Measurements from ENCODE around the gene SNX20. TPM values are rescaled to one million over a fixed set of nuclear protein-coding genes. Genes with fewer than 3 reads are reported as not detected.

Gene SNX20
- total RNA-seq, 4 donors from 2014 or later = 0.20 to 4.3 (median 2.6) TPM

DNA sequence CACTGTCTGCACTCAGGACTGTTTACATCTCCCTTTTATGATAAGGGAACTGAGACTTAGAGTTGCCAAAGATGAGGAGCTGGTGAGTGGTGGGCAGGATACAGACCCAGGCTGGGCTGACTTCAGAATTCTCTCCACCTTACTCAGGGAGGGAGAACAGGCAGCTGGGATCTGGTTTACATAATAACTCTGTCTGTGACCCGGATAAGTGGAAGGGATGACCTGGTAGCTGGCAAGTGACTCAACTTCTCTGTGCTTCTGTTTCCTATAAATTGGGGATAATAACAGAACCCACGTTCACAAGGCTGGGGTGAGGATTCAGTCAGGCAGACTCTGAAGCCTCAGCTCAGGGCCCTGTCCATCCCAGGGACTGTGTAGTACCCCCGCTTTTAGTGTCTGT is 2.6 kb downstream of the SNX20 start:
- TF ChIP-seq CTCF (IDR thresholded peaks at IDR 0.05) = no peak
- TF ChIP-seq POLR2A (IDR thresholded peaks at IDR 0.05) = no peak
- TF ChIP-seq EP300 (IDR thresholded peaks at IDR 0.05; ENCODE audit: low read depth) = no peak
- TF ChIP-seq POLR2AphosphoS5 (IDR thresholded peaks at IDR 0.05) = no peak
- intact Hi-C loops (cut with DNase I; ENCODE audit: low total_unique reads) = no loop called here
- Histone ChIP-seq H3K27me3 (no peaks in the 10 kb centered on the region), H3K4me1 (no peaks in the 10 kb centered on the region), H3K36me3 (peaks cover 0 to 4% (median 0%) of the 10 kb centered on the region in 4 donors), H3K9me3 (peaks cover 0 to 2% of the 10 kb centered on the region in 2 donors), H3K4me3 (no peak overlapping the region), H3K27ac (no peak overlapping the region)
- 53 to 58% methylated on average over 3 of the region's 3 CpGs for WGBS, 2 donors (ENCODE audit: low coverage in 1 of 2)
- no peak for DNase-seq
- in situ Hi-C loops (cut with MboI; ENCODE audit: low pct_ligation_motif_present in 1 of 4, low pct_unique_long_range_greater_than_20kb in 1 of 4, low sequenced_read_pairs in 3 of 4) = no loop called here

DNA sequence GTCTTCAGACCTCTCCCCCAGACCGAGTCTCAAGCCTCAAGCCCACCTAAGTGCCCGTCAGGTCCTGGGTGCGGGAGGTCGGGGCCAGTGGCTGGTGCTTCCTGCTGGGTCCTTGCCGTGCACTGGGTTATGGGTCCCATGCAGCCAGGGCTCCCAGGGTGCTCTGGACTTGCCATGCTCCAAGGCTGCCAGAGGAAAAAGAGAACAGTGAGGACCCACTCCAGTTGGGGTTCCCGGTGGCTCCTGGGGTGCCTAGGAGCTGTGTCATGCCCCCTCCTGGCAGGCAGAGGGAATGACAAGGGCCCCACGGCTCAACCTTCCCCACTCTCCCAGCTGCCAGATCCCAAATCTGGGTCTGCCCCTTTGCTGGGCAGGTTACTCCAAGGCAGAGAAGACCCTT is 3.8 kb downstream of the SNX20 start:
- Histone ChIP-seq H3K27me3 (no peaks in the 10 kb centered on the region), H3K27ac (no peak overlapping the region), H3K9me3 (peaks cover 6 to 14% of the 10 kb centered on the region in 2 donors), H3K4me3 (no peak overlapping the region), H3K4me1 (no peaks in the 10 kb centered on the region), H3K36me3 (peaks cover 0 to 8% (median 0%) of the 10 kb centered on the region in 4 donors)
- DNase-seq = no peak
- in situ Hi-C loops (cut with MboI; ENCODE audit: low pct_ligation_motif_present in 1 of 4, low pct_unique_long_range_greater_than_20kb in 1 of 4, low sequenced_read_pairs in 3 of 4) = no loop called here
- WGBS, 2 donors (ENCODE audit: low coverage in 1 of 2) = 75% methylated on average over 7 of the region's 7 CpGs; no CpG with 5 or more reads in 1 of the 2 donors
- intact Hi-C loops (cut with DNase I; ENCODE audit: low total_unique reads) = no loop called here
- no peak for TF ChIP-seq EP300 (IDR thresholded peaks at IDR 0.05; ENCODE audit: low read depth)
- peak in 2 of 5 experiments; percentile 19 to 32 for TF ChIP-seq CTCF (IDR thresholded peaks at IDR 0.05)

DNA sequence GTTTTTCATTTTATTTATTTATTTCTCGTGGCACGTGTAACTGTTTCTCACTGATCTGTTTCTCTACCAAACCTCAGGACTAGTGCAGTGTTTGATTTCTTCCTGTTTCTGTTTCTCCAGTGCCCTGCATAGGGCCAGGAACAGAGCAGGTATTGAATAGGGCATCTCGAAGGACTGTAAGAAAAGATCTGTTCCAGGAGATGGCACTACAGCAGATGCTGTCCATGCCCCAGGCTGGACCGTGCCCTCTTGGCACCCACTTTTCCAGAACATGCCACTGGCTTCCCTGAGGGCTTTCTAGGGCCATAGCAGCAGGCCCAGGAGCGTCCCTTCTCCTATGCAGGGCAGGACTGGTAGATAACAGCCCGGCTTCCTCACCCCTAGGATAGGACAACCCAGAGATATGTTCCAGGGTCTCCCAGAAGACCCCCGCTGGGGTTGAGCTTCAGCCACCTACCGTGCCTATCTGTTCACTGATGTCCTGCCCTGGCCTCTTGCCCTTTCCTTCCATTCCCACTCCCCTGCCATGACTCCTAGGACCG is 4.4 kb downstream of the SNX20 start:
- DNase-seq = no peak
- in situ Hi-C loops (cut with MboI; ENCODE audit: low pct_ligation_motif_present in 1 of 4, low pct_unique_long_range_greater_than_20kb in 1 of 4, low sequenced_read_pairs in 3 of 4) (no loop called here), intact Hi-C loops (cut with DNase I; ENCODE audit: low total_unique reads) (no loop called here)
- Histone ChIP-seq H3K9me3 (peaks cover 12 to 20% of the 10 kb centered on the region in 2 donors), H3K4me3 (no peak overlapping the region), H3K4me1 (no peaks in the 10 kb centered on the region), H3K27me3 (no peaks in the 10 kb centered on the region), H3K36me3 (peaks cover 0 to 8% (median 0%) of the 10 kb centered on the region in 4 donors), H3K27ac (no peak overlapping the region)
- TF ChIP-seq EP300 (IDR thresholded peaks at IDR 0.05; ENCODE audit: low read depth) (no peak), CTCF (IDR thresholded peaks at IDR 0.05) (no peak), POLR2AphosphoS5 (IDR thresholded peaks at IDR 0.05) (no peak), POLR2A (IDR thresholded peaks at IDR 0.05) (no peak)
- WGBS, 2 donors (ENCODE audit: low coverage in 1 of 2) = 72 to 80% methylated on average over 2 to 9 of the region's 9 CpGs

- Histone ChIP-seq H3K4me3 (no peak overlapping the region), H3K36me3 (peaks cover 0 to 8% (median 0%) of the 10 kb centered on the region in 4 donors), H3K27me3 (no peaks in the 10 kb centered on the region), H3K4me1 (no peaks in the 10 kb centered on the region), H3K9me3 (peaks cover 15 to 25% of the 10 kb centered on the region in 2 donors), H3K27ac (no peak overlapping the region)
- DNase-seq = no peak
- intact Hi-C loops (cut with DNase I; ENCODE audit: low total_unique reads) (no loop called here), in situ Hi-C loops (cut with MboI; ENCODE audit: low pct_ligation_motif_present in 1 of 4, low pct_unique_long_range_greater_than_20kb in 1 of 4, low sequenced_read_pairs in 3 of 4) (no loop called here)
- 86 to 88% methylated on average over 6 to 23 of the region's 23 CpGs for WGBS, 2 donors (ENCODE audit: low coverage in 1 of 2)
- TF ChIP-seq CTCF (IDR thresholded peaks at IDR 0.05) = no peak
- TF ChIP-seq POLR2A (IDR thresholded peaks at IDR 0.05) = no peak
- no peak for TF ChIP-seq POLR2AphosphoS5 (IDR thresholded peaks at IDR 0.05)
- TF ChIP-seq EP300 (IDR thresholded peaks at IDR 0.05; ENCODE audit: low read depth) = no peak
Measured at GRCh38 chr16:50675686-50676610, 5.2 kb downstream of the SNX20 start.

Data from transverse colon (tissue), 4 donors.